Measurements from ENCODE around the gene RANGAP1.
A peak's percentile ranks its signal among the peaks of the same experiment; 100 is the strongest.

RANGAP1 gene, protein sequence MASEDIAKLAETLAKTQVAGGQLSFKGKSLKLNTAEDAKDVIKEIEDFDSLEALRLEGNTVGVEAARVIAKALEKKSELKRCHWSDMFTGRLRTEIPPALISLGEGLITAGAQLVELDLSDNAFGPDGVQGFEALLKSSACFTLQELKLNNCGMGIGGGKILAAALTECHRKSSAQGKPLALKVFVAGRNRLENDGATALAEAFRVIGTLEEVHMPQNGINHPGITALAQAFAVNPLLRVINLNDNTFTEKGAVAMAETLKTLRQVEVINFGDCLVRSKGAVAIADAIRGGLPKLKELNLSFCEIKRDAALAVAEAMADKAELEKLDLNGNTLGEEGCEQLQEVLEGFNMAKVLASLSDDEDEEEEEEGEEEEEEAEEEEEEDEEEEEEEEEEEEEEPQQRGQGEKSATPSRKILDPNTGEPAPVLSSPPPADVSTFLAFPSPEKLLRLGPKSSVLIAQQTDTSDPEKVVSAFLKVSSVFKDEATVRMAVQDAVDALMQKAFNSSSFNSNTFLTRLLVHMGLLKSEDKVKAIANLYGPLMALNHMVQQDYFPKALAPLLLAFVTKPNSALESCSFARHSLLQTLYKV

DNA sequence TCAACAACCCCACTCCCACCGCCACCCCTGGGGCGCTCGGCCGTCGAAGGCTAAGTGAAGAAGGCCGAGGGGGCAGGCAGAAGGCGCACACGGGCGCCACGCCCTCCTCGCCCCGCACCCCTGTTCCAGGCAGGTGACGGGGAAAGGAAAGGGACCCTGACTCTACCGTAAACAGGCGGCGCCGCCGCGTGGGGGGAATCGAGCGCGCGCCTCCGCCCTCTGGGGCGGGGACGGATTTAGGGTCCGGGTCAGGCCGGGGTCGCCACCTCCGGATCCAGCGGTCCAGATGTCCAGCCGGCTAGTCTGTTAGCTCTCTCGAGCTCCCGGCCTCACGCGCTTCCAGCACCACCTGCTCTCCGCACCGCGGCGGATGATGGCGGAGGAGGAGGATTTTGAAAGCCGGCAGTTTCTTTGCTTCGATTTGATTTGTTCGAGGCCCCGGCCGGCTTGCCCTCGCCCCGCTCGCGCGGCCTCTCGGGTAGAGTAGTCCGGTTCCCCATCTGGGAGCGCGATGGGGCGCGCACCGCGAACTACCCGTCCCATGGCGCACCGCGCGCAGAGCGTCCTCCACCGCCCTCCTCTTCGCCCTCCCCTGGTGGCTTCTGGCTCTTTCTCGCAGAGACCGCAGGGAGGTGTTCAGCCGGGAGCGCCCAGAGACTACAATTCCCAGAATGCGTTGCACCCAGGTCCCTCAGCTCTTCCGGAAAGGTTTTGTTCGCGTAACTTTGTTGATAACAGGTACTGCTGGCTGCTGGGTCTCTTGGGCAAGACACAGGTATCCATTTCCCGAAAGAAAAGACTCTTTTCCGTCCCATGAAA lies at the start of gene RANGAP1:
RANGAP1 (minus strand) TSS at position 368 of the 819 bp plus-strand sequence. CDS start 5,143 bp downstream, outside the sequence.
- DNase-seq (ENCODE audit: low spot score) = peak; percentile 99

DNA sequence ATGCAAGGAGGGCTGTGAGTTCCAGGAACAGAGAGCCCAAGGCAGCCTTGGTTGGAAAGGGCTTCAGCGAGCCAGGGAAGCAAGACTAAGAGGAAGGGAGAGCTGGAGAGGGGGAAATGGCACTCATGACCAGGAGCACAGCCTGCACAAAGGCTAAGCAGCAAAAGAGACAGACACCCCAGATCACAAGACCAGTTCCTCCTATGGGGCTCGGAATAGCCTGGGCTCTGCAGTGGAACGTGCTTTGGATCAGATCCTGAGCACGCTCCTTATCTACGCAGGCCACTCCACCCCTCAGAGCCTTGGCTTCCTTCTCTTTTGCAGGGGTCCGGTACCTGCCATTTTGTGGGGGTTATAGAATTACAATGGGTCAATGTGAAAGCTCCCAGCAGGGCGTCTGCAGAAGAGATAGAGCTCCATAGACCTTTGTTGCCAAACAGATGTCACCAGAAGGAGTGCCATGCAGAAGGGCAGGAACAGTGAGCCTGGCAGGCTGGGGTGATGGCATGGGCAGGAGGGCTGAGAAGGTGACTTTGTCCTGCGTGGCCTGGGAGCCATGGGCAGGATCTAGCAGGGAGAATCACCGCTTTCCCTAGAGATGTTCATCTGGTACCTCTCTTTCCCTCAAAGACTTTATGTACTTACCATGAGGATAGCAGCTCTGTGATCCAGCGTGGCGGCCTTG lies 49.1 kb upstream of the RANGAP1 start:
- no peak for DNase-seq (ENCODE audit: low spot score)

DNA sequence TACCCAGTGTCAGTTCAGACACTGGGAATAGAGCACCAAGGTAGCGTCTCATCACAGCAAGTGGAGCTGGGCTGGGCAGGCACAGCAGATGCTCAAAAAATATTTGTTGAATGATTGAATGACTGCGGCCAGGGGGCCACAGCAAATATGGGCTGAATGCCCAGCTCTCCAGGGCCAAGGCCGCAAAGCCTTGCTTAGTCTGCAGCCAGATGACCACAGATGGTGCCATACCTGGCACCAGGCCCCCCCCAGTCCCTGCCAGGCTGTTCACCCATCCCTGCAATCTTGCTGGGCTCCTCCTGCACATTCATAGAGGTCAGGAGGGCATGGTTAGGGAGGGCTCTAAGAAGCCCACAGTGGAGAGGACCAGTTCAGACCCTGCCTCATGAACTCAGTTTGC lies 48.2 kb upstream of the RANGAP1 start:
- no peak for DNase-seq (ENCODE audit: low spot score)

DNA sequence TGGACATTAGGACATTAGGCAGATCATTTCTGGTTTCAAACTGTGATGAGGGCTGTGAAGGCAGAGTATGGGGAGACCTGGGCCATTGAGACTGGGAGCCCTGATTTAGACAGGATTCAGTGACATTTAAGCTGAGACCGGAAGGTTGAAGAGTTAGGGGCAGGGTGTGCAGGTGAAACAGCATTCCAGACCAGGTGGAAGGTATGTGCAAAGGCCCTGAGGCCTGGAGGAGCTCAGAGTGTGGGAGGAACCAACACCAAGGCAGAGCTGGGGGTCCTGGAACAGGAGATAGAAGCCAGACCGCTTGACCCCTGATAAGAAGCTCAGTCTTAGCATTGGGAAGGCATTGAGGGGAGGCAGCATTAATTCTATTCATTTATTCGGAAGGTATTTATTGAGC lies 47.8 kb upstream of the RANGAP1 start:
- DNase-seq (ENCODE audit: low spot score) = no peak

DNA sequence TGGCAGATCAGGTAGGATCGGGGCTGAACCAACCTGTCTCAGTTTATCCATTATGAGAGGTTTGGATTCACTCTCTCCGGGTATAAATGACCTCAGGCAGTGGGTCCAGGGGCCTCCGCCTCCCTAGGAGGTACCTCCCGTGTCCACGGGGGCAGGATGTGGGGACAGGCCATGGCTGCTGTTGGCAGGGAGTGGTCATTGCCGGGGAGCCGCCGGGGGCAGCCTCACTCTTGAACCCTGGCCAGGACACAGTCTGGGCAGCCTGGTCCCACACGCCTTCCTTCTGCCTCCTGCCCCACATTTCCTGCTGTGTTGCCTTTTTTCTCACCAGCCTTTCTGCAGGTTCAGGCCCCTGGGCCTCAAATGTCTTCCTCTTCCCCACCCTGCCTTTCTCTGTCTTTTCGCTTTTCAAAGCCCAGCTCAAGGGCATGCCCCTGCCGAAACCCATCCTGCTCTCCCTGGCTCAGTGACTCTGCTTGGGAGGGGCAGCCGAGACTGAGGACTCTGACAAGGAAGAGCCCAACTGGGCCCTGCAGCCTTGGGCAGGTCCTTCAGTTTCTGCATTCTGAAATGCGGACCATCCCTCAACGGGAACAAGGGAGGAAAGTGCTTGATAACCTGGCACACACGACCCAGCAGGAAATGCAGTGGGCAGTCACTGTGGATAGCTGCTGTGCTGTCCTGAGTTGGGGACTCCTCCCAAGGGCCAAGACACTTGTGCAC lies 46.4 kb upstream of the RANGAP1 start:
- DNase-seq (ENCODE audit: low spot score) = no peak

DNA sequence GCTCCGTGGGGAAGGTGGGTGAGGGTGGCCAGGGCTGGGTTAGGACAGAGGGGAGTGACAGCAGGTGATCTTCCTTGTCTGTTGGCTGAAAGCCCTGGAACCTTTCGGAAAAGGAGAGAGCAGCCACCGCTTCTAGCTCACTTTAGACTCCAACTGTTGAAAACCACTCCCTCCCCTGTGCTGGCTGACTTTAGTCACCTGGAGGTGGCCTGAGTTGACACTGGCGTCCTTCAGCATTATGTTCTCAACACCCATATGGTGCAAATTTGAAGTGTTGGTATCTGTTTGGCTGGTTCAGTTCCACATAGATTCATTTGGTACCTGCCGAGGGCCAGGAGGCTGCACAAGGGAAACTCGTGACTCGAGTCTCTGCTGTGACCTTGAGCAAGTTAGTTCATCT lies 44.2 kb upstream of the RANGAP1 start:
- no peak for DNase-seq (ENCODE audit: low spot score)

DNA sequence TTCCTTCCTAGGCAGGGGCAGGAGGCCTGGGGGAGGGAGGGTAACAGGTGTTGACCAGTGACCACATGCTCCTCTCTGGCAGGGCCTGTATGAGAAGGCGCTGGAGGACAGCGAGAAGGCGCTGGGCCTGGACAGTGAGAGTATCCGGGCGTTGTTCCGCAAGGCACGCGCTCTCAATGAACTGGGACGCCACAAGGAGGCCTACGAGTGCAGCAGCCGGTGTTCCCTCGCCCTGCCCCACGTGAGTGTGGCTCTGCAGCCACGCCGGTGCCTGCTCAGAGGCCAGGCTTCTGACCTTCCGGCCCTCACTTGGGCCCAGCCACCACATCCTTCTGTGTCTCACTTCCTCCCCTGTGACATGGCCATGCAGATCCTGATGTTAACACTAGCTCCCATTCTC lies 41.1 kb upstream of the RANGAP1 start:
- no peak for DNase-seq (ENCODE audit: low spot score)

DNA sequence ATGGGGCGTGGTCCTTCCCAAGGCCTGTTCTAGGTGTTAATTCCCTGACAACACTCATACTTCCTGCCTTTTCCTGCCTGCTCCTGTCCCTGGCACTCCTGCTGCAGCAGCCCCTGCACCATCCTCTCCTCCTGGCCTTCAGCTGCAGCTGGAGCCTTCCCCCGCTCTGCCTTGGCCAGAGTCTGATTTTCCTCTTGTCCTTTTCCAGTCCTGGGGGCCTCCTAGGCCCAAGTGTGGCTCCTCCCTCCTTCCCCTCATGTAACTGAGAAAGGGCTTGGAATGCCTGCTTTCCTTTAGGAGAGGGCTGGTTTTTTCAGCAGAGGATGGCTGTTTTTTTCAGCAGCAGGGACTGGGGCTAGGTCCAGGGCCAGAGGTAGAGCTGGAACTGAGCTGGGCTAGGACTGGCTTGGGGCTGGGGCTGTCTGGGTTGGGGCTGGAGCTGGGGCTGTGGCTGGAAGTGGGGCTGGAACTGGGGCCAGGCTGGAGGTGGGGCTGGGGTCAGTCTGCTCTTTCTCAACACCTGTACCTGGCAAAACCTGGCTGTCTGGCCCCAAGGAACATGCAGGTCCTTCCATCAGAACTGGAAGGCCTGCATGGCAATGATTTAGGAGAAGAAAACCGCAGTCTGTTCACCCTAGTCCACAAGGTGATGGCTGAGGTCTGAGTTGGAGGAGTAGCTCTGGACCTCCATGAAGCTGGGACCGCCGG lies 39.0 kb upstream of the RANGAP1 start:
- DNase-seq (ENCODE audit: low spot score) = no peak

DNA sequence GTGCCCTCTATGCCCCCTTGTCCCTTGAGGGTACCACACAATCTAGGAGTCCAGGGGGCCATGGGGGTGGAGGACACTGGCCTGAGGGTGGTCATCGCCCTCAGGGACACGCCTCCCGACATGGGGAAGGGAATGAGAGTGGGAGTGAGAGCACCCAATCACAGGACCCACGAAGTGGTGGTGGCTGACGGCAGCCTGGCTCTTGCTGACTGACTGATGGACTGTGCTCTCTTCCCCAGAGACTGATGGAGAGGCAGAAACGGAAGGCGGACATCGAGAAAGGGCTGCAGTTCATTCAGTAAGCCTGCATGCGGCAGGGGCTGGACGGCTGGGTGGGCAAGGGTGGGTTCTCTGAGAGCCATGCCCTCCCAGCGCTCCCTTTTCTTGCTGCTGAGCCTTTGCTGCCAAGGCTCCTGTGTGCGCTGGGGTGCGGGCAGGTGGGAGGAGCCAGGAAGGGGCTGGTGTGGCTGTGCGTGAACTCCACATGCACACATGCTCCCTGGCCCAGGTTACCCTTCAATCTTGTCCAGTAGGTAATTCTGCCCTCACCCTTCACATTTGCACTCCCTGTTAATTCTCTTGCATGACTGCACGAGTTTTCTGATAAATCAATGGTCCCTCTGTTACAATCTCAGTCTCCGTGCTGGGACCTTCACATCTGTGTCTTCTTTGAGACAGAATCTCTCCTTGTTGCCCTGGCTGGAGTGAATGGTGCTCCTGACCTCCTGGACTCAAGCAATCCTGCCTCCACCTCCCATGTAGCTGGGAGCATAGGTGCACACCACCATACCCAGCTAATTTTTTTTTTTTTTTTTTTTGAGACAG lies 34.6 kb upstream of the RANGAP1 start:
- no peak for DNase-seq (ENCODE audit: low spot score)

DNA sequence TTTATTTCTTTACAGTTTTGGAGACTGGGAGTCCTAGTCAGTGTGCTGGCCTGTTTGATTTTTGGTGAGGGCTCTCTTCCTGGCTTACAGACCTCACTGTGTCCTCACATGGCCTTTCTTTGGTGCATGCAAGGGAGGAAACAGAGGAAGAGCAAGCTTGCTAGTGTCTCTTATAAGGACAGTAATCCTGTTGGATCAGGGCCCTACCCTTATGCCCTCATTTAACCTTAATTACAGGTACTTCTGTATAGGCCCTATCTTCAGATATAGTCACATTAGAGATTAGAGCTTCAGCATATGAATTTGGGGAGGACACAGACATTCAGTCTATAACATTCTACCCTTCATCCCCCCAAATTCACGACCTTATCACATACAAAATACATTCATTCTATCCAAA lies 29.6 kb upstream of the RANGAP1 start:
- DNase-seq (ENCODE audit: low spot score) = no peak

DNA sequence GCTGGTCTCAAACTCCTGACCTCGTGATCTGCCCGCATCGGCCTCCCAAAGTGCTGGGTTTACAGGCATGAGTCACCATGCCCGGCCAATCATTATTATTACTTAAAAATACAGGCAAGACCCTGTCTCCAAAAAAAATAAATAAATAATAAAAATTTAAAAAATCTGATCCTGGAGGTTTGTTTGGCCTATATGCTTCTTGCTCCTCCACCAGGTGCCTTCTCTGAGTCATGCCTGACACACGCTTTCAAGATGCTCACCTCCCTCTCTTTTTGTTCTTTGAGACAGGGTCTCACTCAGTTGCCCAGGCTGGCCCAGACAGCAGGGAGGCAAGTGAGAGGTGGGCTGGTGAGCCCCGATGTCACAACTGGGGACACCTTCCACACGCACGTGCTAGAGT lies 28.8 kb upstream of the RANGAP1 start:
- DNase-seq (ENCODE audit: low spot score) = no peak

DNA sequence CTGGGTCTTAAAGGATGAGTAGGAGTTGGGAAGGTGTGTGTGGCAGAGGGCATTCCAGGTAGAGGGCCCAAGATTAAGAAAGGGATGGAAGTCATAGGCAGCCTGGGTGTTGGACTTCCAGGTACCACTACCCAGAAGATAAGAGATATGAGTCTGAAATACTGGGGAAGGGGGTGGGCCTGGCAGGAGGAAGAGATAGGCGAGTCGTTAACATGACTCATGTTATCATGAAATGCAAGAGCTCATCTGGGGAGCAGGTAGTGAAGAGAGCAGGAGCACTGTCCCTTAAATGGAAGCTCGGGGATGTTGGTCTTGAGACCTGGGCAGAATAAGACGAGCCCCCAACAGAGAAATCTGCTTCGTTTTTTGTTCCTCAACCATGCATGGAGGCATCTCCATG lies 25.5 kb upstream of the RANGAP1 start:
- no peak for DNase-seq (ENCODE audit: low spot score)

DNA sequence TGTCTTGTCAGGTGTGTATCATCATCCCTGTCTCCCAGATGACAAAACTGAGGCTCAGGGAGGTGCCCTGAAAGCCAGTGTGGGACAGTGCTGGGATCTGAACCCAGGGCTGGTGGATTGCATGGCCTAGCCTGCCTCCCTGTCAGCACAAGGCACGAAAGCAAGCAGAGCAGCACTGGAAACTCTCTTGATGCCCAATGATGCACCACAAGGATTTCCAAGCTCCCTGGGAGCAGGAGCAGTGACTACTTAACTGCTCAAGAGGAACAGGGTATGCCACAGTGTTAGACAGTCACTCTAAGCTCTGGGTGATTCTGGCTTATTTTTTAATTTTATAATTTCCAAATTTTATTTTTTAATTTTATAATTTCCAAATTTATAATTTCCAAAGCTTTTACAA lies 24.3 kb upstream of the RANGAP1 start:
- no peak for DNase-seq (ENCODE audit: low spot score)

DNA sequence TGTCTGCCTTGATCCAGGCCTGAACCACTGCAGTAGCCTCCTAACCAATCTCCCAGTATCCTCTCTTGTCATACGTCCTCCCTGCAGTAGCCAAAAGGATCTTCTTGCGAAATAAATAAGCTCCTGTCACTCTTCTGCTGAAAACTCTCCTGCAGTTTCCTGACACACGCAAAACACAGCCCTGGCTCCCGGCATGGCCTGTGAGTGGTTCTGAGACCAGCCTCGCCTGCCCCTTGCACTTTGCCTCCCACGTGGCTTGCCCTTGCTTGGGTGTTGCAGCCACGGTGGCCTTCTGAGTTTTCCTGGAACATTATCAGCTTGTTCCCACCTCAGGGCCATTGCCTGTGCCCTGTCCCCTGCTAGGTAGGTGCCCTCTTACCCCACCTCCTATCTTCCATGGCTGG lies 22.6 kb upstream of the RANGAP1 start:
- DNase-seq (ENCODE audit: low spot score) = no peak

DNA sequence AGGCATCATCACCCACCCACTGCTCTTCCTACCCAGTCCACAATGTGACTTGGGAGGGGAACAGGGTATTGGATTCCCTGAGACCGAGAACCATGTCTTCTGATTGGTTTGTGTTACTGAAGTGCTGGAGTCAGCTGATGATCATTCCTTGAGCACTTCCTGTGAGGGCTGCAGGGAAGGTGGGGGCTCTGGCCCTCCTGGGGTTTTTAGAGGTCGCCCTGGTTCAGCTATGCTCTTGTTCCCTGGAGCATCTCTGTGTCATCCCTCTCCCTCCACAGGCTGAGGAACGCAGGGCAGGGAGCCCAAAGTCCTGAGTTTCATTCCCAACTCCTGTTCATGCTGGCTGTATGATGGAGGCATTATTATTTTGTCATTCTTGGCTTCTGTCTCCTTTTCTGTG lies 22.1 kb upstream of the RANGAP1 start:
- DNase-seq (ENCODE audit: low spot score) = no peak

DNA sequence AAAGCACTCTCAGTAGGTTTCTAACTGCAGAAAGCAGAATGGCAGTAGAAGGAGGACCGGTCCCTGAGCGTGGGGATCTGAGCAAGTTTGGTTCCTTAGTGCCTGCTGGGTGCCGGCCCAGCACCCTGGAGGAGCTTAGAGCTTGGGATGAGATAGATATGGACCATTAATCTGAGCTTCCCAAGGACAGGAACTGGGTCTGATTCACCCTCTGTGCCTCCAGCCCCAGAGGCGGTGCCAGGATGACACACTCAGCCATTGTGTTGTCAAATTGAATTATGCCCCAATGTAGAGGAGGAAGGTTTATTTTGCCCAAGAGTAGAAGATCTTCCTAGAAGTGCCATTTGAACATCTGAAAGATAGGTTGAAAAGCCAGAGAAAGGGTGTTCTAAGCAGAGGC lies 19.7 kb upstream of the RANGAP1 start:
- DNase-seq (ENCODE audit: low spot score) = no peak

DNA sequence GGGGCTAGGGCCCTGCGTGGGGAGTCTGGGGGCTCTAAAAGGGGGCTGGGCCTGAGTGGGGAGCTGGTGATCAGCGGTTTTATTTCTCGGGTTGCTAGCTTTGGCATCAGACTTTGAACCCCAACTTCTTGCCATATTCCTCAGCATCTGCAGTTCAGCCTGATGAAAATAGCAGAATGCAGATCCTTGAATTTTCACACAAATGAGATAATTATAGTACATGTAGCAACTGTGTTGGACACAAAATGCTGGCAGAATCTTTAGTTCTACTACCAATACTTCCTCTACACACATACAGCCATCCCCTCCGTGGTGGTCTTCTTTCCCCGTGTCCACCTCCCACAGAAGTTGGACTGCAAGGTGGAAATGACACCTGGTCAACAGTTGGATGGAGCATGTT lies 16.8 kb upstream of the RANGAP1 start:
- peak; percentile 22 for DNase-seq (ENCODE audit: low spot score)

DNA sequence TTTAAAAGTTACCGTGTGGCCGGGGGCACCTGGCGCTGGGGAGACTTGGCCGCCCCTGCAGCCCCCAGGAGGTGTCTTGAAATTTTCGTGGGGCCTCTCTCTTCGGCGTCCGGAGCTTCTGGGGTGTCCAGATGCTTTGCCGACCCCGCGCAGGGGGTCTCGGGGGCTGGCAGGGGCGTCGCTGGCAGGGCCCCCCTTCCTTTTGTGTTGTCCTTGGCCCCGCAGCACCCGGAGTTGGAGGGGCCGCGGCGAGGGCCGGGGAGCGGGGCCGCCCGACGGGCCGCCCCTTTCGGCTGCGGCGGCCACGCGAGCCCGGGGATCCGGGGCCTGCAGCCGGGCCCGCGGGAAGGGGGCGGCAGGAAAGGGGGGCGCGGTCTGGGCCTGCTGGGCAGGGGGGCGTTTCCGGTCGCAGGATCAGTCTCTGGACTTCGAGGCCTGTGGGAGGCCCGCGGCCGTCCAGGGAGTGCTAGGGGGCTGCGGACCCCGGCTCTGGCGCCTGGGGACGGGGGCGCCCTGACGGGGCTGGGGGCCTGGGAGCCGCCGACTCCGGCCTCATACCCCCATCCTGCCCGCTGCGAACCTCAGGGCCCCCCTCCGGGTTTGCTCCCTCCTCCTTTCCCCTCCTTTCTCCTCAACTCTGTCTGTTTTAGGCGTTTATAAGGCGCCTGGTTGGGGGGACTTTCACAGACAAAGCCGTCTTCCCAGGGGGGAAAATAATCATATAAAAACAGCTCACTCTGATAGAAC lies 16.2 kb upstream of the RANGAP1 start:
- peak; percentile 36 for DNase-seq (ENCODE audit: low spot score)
